WTC11 (cell line): ENCODE measurements around the gene BFAR. TPM values are rescaled to one million over a fixed set of nuclear protein-coding genes. Genes with fewer than 3 reads are reported as not detected.

Experiments used
- ATAC-seq: fragments of 200-7000 bp; cut with Tn5 transposase; 2 replicates; pipeline ENCODE4 v1.10.0; 2021; ENCODE audit warnings: mild to moderate bottlenecking, moderate library complexity
- CTCF ChIA-PET: fragments of 300-600 bp; sonication (Branson Sonifier 250); formaldehyde crosslinking; loops from one replicate; lab custom pipeline; 2021; ENCODE audit warnings: antibody characterized with exemption; lab: Charles Lee
- POLR2A ChIA-PET: fragments of 350-600 bp; sonication (Branson Sonifier 250); formaldehyde crosslinking; loops from one replicate; lab custom pipeline; 2021; ENCODE audit warnings: antibody characterized with exemption; lab: Charles Lee
- DNase-seq: peaks from one replicate; pipeline ENCODE4 v3.0.0; 2021; ENCODE audit warnings: low spot score
- H3K27ac Mint-ChIP-seq: 2 replicates; pipeline ENCODE4 v1.8.0; 2021; ENCODE audit warnings: mixed read lengths
- H3K27me3 Mint-ChIP-seq: 2 replicates; pipeline ENCODE4 v1.8.0; 2021; ENCODE audit warnings: low read depth, mild to moderate bottlenecking, moderate library complexity, mixed read lengths
- H3K36me3 Mint-ChIP-seq: 2 replicates; pipeline ENCODE4 v1.8.0; 2021; ENCODE audit warnings: mixed read lengths
- H3K4me1 Mint-ChIP-seq: 2 replicates; pipeline ENCODE4 v1.8.0; 2022; ENCODE audit warnings: mixed read lengths
- H3K4me3 Mint-ChIP-seq: 2 replicates; pipeline ENCODE4 v1.8.0; 2021; ENCODE audit warnings: mild to moderate bottlenecking, moderate library complexity, mixed read lengths
- H3K9me3 Mint-ChIP-seq: 2 replicates; pipeline ENCODE4 v1.8.0; 2021; ENCODE audit warnings: mixed read lengths
- ATF3 ChIP-seq: sonication (generic); formaldehyde crosslinking; conservative IDR thresholded peaks from 2 replicates; pipeline ENCODE4 v1.8.1; 2022; ENCODE audit warnings: mild to moderate bottlenecking, missing genetic modification reagents
- CREM ChIP-seq: sonication (generic); formaldehyde crosslinking; IDR thresholded peaks from 2 replicates; pipeline ENCODE4 v1.8.1; 2022; ENCODE audit warnings: mild to moderate bottlenecking, missing genetic modification reagents, moderate library complexity
- E2F1 ChIP-seq: sonication (generic); formaldehyde crosslinking; IDR thresholded peaks from 2 replicates; pipeline ENCODE4 v1.8.0; 2022; ENCODE audit warnings: mild to moderate bottlenecking, missing genetic modification reagents
- ERG ChIP-seq: fragments of 250-450 bp; sonication (Bioruptor Pico); IDR thresholded peaks from 2 replicates; pipeline ENCODE4 v1.8.0; 2021; ENCODE audit warnings: mild to moderate bottlenecking
- FOXJ3 ChIP-seq: sonication (generic); formaldehyde crosslinking; IDR thresholded peaks from 2 replicates; pipeline ENCODE4 v1.9.0; 2021; ENCODE audit warnings: missing genetic modification reagents, mild to moderate bottlenecking, borderline replicate concordance
- HMGXB4 ChIP-seq: sonication (generic); formaldehyde crosslinking; IDR thresholded peaks from 2 replicates; pipeline ENCODE4 v1.8.1; 2023; ENCODE audit warnings: mild to moderate bottlenecking, moderate library complexity, missing genetic modification reagents
- IRF2 ChIP-seq: sonication (generic); formaldehyde crosslinking; IDR thresholded peaks from 2 replicates; pipeline ENCODE4 v1.8.0; 2022; ENCODE audit warnings: low read depth, missing genetic modification reagents, borderline replicate concordance
- JUN ChIP-seq: sonication (generic); formaldehyde crosslinking; IDR thresholded peaks from 2 replicates; pipeline ENCODE4 v1.8.0; 2023; ENCODE audit warnings: mild to moderate bottlenecking, missing genetic modification reagents
- MXD4 ChIP-seq: fragments of 250-450 bp; sonication (Bioruptor Pico); IDR thresholded peaks from 2 replicates; pipeline ENCODE4 v1.8.0; 2021; ENCODE audit warnings: mild to moderate bottlenecking, moderate library complexity, borderline replicate concordance
- NR3C1 ChIP-seq: sonication (generic); formaldehyde crosslinking; conservative IDR thresholded peaks from 2 replicates; pipeline ENCODE4 v1.8.1; 2023; ENCODE audit warnings: low read depth, mild to moderate bottlenecking, missing genetic modification reagents
- TCF7 ChIP-seq: sonication (generic); formaldehyde crosslinking; IDR thresholded peaks from 2 replicates; pipeline ENCODE4 v1.8.0; 2022; ENCODE audit warnings: mild to moderate bottlenecking, low read depth, missing genetic modification reagents, moderate library complexity
- TEAD1 ChIP-seq: sonication (generic); formaldehyde crosslinking; IDR thresholded peaks from 2 replicates; pipeline ENCODE4 v1.8.0; 2022; ENCODE audit warnings: mild to moderate bottlenecking, missing genetic modification reagents
- TP53 ChIP-seq: sonication (generic); formaldehyde crosslinking; IDR thresholded peaks from 2 replicates; pipeline ENCODE4 v1.8.1; 2023; ENCODE audit warnings: mild to moderate bottlenecking, missing genetic modification reagents
- ZMAT4 ChIP-seq: fragments of 250-450 bp; sonication (Bioruptor Pico); IDR thresholded peaks from 2 replicates; pipeline ENCODE4 v1.9.0; 2021; ENCODE audit warnings: mild to moderate bottlenecking
- ZNF281 ChIP-seq: sonication (generic); formaldehyde crosslinking; IDR thresholded peaks from 2 replicates; pipeline ENCODE4 v1.8.0; 2023; ENCODE audit warnings: mild to moderate bottlenecking, missing genetic modification reagents
- ZNF317 ChIP-seq: sonication (generic); formaldehyde crosslinking; IDR thresholded peaks from 2 replicates; pipeline ENCODE4 v1.8.1; 2023; ENCODE audit warnings: low read depth, mild to moderate bottlenecking, moderate library complexity, missing genetic modification reagents, borderline replicate concordance
- ZNF396 ChIP-seq: fragments of 250-450 bp; sonication (Bioruptor Pico); IDR thresholded peaks from 2 replicates; pipeline ENCODE4 v1.8.0; 2021; ENCODE audit warnings: mild to moderate bottlenecking, moderate library complexity, borderline replicate concordance
- ZNF423 ChIP-seq: fragments of 250-450 bp; sonication (Bioruptor Pico); IDR thresholded peaks from 2 replicates; pipeline ENCODE4 v2.1.2; 2022; ENCODE audit warnings: mild to moderate bottlenecking, moderate library complexity
- total RNA-seq: library from RNA; stranded (reverse); gene quantifications from 3 replicates; pipeline ENCODE4 v1.2.3, GENCODE V29; 2021

BFAR gene
- total RNA-seq, 1 experiment from 2014 or later = 70.3 TPM

- TF ChIP-seq ZNF396 = no peak
- TF ChIP-seq TCF7 (CRISPR knock-in tag) = no peak
Observed at GRCh38 chr16:14676633-14677032, 43.9 kb downstream of the BFAR start (continued).

GRCh38 chr16:14677627-14678026 is 44.9 kb downstream of the BFAR start:
- POLR2A ChIA-PET = no interaction called here
- H3K4me1 Mint-ChIP-seq = no peaks in the 10 kb centered on the region
- H3K27me3 Mint-ChIP-seq = no peaks in the 10 kb centered on the region
- TF ChIP-seq ZNF281 (CRISPR knock-in tag) = no peak
- TF ChIP-seq ZMAT4 = no peak
- TF ChIP-seq JUN = no peak
- no peak for TF ChIP-seq ZNF317
- TF ChIP-seq HMGXB4 = no peak
- TF ChIP-seq CREM (CRISPR knock-in tag) = no peak
- no peak for TF ChIP-seq TP53
- TF ChIP-seq E2F1 = no peak
- TF ChIP-seq NR3C1 (CRISPR knock-in tag) = no peak
- no peak for TF ChIP-seq FOXJ3
- no peak for TF ChIP-seq ERG (CRISPR knock-in tag)
- TF ChIP-seq ATF3 (CRISPR knock-in tag) = no peak
- no peak for TF ChIP-seq TEAD1
- no peak for TF ChIP-seq IRF2 (CRISPR knock-in tag)
- no peak for TF ChIP-seq MXD4 (CRISPR knock-in tag)
- no peak for TF ChIP-seq ZNF423 (CRISPR knock-in tag)
- H3K9me3 Mint-ChIP-seq = peaks cover 9% of the 10 kb centered on the region; the same call in 1 of the 2 replicates
- CTCF ChIA-PET = no interaction called here
- H3K4me3 Mint-ChIP-seq = no peak overlapping the region
- no peak overlapping the region for H3K27ac Mint-ChIP-seq
- H3K36me3 Mint-ChIP-seq = no peaks in the 10 kb centered on the region
- no peak for DNase-seq
- no peak for ATAC-seq
